K562 (cell line): ENCODE measurements around the gene SYT10. TPM values are rescaled to one million over a fixed set of nuclear protein-coding genes. Genes with fewer than 3 reads are reported as not detected.
A peak's percentile ranks its signal among the peaks of the same experiment; 100 is the strongest.

Experiments
- ATAC-seq: fragments of 200-7000 bp; cut with Tn5 transposase; 3 replicates; pipeline ENCODE4 v1.9.1; 2020; ENCODE audit warnings: moderate library complexity
- BruUV-seq: library from RNA; stranded (reverse); fragments of 400-500 nt; replicated peaks from 2 replicates; lab custom pipeline; 2021; lab: Mats Ljungman, UMichigan
- CTCF ChIA-PET: fragments of 300-600 bp; formaldehyde crosslinking; extraction: SDS; loops from one replicate; lab custom pipeline; 2021; ENCODE audit warnings: low intra/inter-chr PET ratio; lab: Yijun Ruan, JAX
- POLR2A ChIA-PET: fragments of 300-600, 350-650 bp; sonication (Branson Sonifier 250); formaldehyde crosslinking; extraction: SDS; loops from one replicate; lab custom pipeline; 2021; ENCODE audit warnings: antibody characterized with exemption, inconsistent platforms; lab: Yijun Ruan, JAX
- DNase-seq, 4 experiments: peaks; one replicate each; pipeline versions ENCODE4 v3.0.0 to v3.0.0-alpha.2; 2011 to 2018; ENCODE audit warnings: low spot score in 3 of 4, mixed read lengths in 3 of 4; ENCODE audit errors: extremely low read depth in 1 of 4
- FAIRE-seq: peaks from 2 replicates; lab custom pipeline; 2011; peaks lifted over from hg19 to GRCh38; lab: Jason Lieb, UNC
- H2AFZ ChIP-seq: 2 replicates; pipeline ENCODE4 v1.6.0; 2011; ENCODE audit warnings: low read depth, low read length, control low read depth, inconsistent platforms
- H3K27ac ChIP-seq: fragments of 200-600 bp; 3 replicates; pipeline ENCODE4 v1.8.0; 2011; ENCODE audit warnings: low read depth, mild to moderate bottlenecking, control low read depth, inconsistent platforms, low read length, moderate library complexity, mixed read lengths; ENCODE audit errors: extremely low read depth
- H3K27me3 ChIP-seq, 2 experiments: fragments of 300-600 bp in 1 of 2; 2 replicates in 1 of 2; 3 replicates in 1 of 2; pipeline versions ENCODE4 v1.6.0 to v1.8.0; 2011; ENCODE audit warnings: inconsistent platforms in 2 of 2, low read length in 2 of 2, mild to moderate bottlenecking in 1 of 2, mixed read lengths in 1 of 2, moderate library complexity in 1 of 2; ENCODE audit not compliant: control insufficient read depth in 2 of 2, insufficient read depth in 2 of 2
- H3K36me3 ChIP-seq: fragments of 300-600 bp; 3 replicates; pipeline ENCODE4 v1.8.0; 2011; ENCODE audit warnings: mild to moderate bottlenecking, low read length, inconsistent platforms; ENCODE audit not compliant: control insufficient read depth, insufficient read depth
- H3K4me1 ChIP-seq, 2 experiments: fragments of 200-600 bp in 1 of 2; replicated peaks in 1 of 2; 2 replicates in 1 of 2; 3 replicates in 1 of 2; pipeline versions ENCODE4 v1.5.1 to v1.8.0; 2011; ENCODE audit warnings: inconsistent platforms in 2 of 2, low read length in 2 of 2, mild to moderate bottlenecking in 1 of 2, mixed read lengths in 1 of 2, moderate library complexity in 1 of 2; ENCODE audit not compliant: control insufficient read depth in 2 of 2, insufficient read depth in 2 of 2
- H3K4me2 ChIP-seq: 2 replicates; pipeline ENCODE4 v1.6.1; 2011; ENCODE audit warnings: low read length, control low read depth, inconsistent platforms, mixed read lengths; ENCODE audit not compliant: insufficient read depth
- H3K4me3 ChIP-seq: fragments of 200-600 bp; sonication (generic), shearing (Covaris generic); 2 replicates; pipeline ENCODE4 v1.5.1; 2016; ENCODE audit warnings: control low read depth, inconsistent platforms
- H3K79me2 ChIP-seq: fragments of 200-600 bp; 3 replicates; pipeline ENCODE4 v1.8.0; 2011; ENCODE audit warnings: low read length, inconsistent platforms; ENCODE audit not compliant: control insufficient read depth, insufficient read depth
- H3K9ac ChIP-seq, 2 experiments: 2 replicates each; pipeline versions ENCODE4 v1.6.0 to v1.6.1; 2011; ENCODE audit warnings: low read depth in 2 of 2, low read length in 2 of 2, control low read depth in 1 of 2, inconsistent platforms in 1 of 2, mild to moderate bottlenecking in 1 of 2, mixed read lengths in 1 of 2; ENCODE audit not compliant: insufficient read depth in 1 of 2
- H3K9me1 ChIP-seq: one replicate; pipeline ENCODE4 v1.6.0; 2011; ENCODE audit warnings: inconsistent platforms, mild to moderate bottlenecking, low read length, moderate library complexity; ENCODE audit not compliant: control insufficient read depth, insufficient read depth
- H3K9me3 ChIP-seq: replicated peaks from 2 replicates; pipeline ENCODE4 v1.5.1; 2011; ENCODE audit warnings: low read depth, low read length, inconsistent platforms; ENCODE audit not compliant: control insufficient read depth, insufficient read depth
- H4K20me1 ChIP-seq: replicated peaks from 2 replicates; pipeline ENCODE4 v1.6.1; 2011; ENCODE audit warnings: low read length, inconsistent platforms, mixed read lengths; ENCODE audit not compliant: control insufficient read depth, insufficient read depth
- BRD4 ChIP-seq: fragments of 200-600 bp; sonication (generic); IDR thresholded peaks from 2 replicates; pipeline ENCODE4 v1.6.1; 2017; ENCODE audit warnings: inconsistent platforms
- FOXK1 ChIP-seq: sonication (generic); formaldehyde crosslinking; IDR thresholded peaks from 2 replicates; pipeline ENCODE4 v1.8.0; 2022; ENCODE audit warnings: missing genetic modification reagents, mild to moderate bottlenecking, borderline replicate concordance
- PHF20 ChIP-seq: fragments of 450-650 bp; IDR thresholded peaks from 2 replicates; pipeline ENCODE4 v1.6.1; 2018; ENCODE audit not compliant: partially characterized antibody
- PURB ChIP-seq: sonication (generic); formaldehyde crosslinking; IDR thresholded peaks from 2 replicates; pipeline ENCODE4 v1.9.0; 2021; ENCODE audit warnings: low read depth, mild to moderate bottlenecking, missing genetic modification reagents
- YBX1 ChIP-seq: fragments of 450-650 bp; IDR thresholded peaks from 2 replicates; pipeline ENCODE4 v1.7.1; 2016; ENCODE audit warnings: mild to moderate bottlenecking
- ZNF263 ChIP-seq: sonication (generic); formaldehyde crosslinking; IDR thresholded peaks from 2 replicates; pipeline ENCODE4 v1.8.0; 2022; ENCODE audit warnings: mild to moderate bottlenecking, missing genetic modification reagents, borderline replicate concordance
- ZNF324 ChIP-seq: fragments of 250-450 bp; sonication (Bioruptor Pico); IDR thresholded peaks from 2 replicates; pipeline ENCODE4 v1.4.0; 2020; ENCODE audit warnings: mild to moderate bottlenecking
- ZNF77 ChIP-seq: fragments of 250-450 bp; sonication (Bioruptor Pico); IDR thresholded peaks from 2 replicates; pipeline ENCODE4 v1.5.0; 2020
- WGBS: fragments of 100-300 bp; shearing (Covaris generic); methylation state at CpG from one replicate; pipeline ENCODE4 v1.1.6; 2016; ENCODE audit warnings: low coverage, mixed read lengths; ENCODE audit not compliant: insufficient coverage; ENCODE audit errors: missing lambda C conversion rate; 5-methylcytosine and 5-hydroxymethylcytosine counted together
- in situ Hi-C: fragments of 300-500 bp; cut with MboI; formaldehyde crosslinking; loops from 4 replicates; pipeline ENCODE4 v1.15.0; 2018; ENCODE audit warnings: inconsistent platforms, mixed read lengths
- intact Hi-C: fragments of 100-400 bp; cut with micrococcal nuclease; formaldehyde crosslinking; loops from 2 replicates; pipeline ENCODE4 v1.14.2; 2022
- polyA plus RNA-seq, 8 experiments: library from polyadenylated mRNA; depleted of rRNA in 4 of 8; stranded (reverse) in 5 of 8; unstranded in 3 of 8; fragments of >200 nt; fragmentation: Nextera tagmentation in 2 of 8; fragmentation: Illumina TruSeq in 1 of 8; extraction: Ambion mirVana in 2 of 8; extraction: Trizol in 1 of 8; gene quantifications; 2 replicates each; pipeline versions ENCODE4 v1.2.1 to v1.2.3, GENCODE V29; 2011 to 2014; ENCODE audit warnings: inconsistent platforms in 1 of 8, missing spikeins in 1 of 8
- total RNA-seq, 7 experiments: library from RNA; depleted of rRNA in 6 of 7; stranded (reverse); fragments of >200 nt in 6 of 7; fragmentation: Illumina TruSeq in 2 of 7; extraction: Trizol in 2 of 7; gene quantifications; 2 replicates each; pipeline versions ENCODE4 v1.2.1 to v1.2.3, GENCODE V29; 2011 to 2021; ENCODE audit warnings: low replicate concordance in 1 of 7
- TF ChIP-seq, protein P1 (sequence below): sonication (generic); formaldehyde crosslinking; IDR thresholded peaks from 2 replicates; pipeline ENCODE4 v1.4.0; 2020; ENCODE audit warnings: mild to moderate bottlenecking, missing genetic modification reagents
- TF ChIP-seq, protein P2 (sequence below): fragments of 250-450 bp; sonication (Bioruptor Pico); IDR thresholded peaks from 2 replicates; pipeline ENCODE4 v1.5.1; 2021; ENCODE audit warnings: mild to moderate bottlenecking
- TF ChIP-seq, protein P3 (sequence below): sonication (generic); formaldehyde crosslinking; IDR thresholded peaks from 2 replicates; pipeline ENCODE4 v1.8.1; 2023; ENCODE audit warnings: mild to moderate bottlenecking, missing genetic modification reagents, moderate library complexity
- TF ChIP-seq, protein P4 (sequence below): fragments of 450-650 bp; formaldehyde crosslinking; IDR thresholded peaks from 2 replicates; pipeline ENCODE4 v1.4.0; 2020; ENCODE audit warnings: mild to moderate bottlenecking, moderate library complexity
- TF ChIP-seq, protein P5 (sequence below): fragments of 450-650 bp; IDR thresholded peaks from 2 replicates; pipeline ENCODE4 v1.7.0; 2016; ENCODE audit warnings: borderline replicate concordance

Gene SYT10
- total and polyA plus RNA-seq, 9 of the 15 experiments (the other 6 are each of a cell fraction or from before 2014, with no cell fraction given) = 0.27 to 6.2 (median 2.5) TPM

DNA sequence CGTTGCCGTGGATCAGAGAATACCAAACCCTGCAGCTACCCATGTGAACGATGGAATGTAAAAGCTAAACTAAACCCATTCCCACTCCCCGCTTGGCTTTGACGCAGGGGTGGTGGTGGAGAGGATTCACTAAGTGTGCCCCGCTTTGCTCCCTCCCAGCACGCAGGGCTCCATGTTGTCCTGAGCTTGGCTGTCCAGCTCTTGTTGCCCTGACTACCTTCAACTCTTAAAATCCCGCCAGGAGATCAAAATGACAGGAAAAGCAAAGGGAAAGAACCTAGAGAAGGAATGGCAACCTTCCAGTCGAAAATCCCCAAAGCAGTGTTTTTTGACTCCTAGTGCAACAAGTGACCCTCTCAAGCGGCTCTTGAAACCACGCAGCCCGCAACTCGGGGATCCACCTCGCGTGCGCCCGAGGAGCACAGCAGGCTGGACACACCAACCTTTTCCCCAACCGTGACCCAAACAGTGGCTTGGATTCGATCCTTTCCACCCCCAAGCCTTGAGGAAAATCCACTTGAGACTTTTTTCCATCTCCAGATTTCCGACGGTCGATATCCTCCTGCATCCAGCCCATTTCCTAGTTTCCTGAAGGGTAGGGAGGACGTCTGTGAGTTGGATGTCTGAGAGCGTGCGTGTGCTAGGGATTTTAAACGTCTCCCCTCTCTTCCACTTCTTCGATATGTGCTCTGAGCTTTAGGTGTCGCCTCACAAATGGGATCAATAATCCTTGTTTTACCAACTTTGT is 1.4 kb downstream of the SYT10 start:
- H3K4me2 ChIP-seq = peak overlapping the region; percentile 88
- peak; percentile 34 for ATAC-seq
- in situ Hi-C loops = no loop called here
- TF ChIP-seq, protein P1, sequence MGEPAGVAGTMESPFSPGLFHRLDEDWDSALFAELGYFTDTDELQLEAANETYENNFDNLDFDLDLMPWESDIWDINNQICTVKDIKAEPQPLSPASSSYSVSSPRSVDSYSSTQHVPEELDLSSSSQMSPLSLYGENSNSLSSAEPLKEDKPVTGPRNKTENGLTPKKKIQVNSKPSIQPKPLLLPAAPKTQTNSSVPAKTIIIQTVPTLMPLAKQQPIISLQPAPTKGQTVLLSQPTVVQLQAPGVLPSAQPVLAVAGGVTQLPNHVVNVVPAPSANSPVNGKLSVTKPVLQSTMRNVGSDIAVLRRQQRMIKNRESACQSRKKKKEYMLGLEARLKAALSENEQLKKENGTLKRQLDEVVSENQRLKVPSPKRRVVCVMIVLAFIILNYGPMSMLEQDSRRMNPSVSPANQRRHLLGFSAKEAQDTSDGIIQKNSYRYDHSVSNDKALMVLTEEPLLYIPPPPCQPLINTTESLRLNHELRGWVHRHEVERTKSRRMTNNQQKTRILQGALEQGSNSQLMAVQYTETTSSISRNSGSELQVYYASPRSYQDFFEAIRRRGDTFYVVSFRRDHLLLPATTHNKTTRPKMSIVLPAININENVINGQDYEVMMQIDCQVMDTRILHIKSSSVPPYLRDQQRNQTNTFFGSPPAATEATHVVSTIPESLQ (CRISPR knock-in tag) = no peak
- TF ChIP-seq FOXK1 (CRISPR knock-in tag) (no peak), ZNF324 (no peak), PHF20 (no peak), ZNF77 (no peak), YBX1 (no peak), ZNF263 (peak; percentile 94), PURB (CRISPR knock-in tag) (no peak), BRD4 (peak; percentile 45; the same call in 1 of the 2 replicates)
- TF ChIP-seq, protein P2, sequence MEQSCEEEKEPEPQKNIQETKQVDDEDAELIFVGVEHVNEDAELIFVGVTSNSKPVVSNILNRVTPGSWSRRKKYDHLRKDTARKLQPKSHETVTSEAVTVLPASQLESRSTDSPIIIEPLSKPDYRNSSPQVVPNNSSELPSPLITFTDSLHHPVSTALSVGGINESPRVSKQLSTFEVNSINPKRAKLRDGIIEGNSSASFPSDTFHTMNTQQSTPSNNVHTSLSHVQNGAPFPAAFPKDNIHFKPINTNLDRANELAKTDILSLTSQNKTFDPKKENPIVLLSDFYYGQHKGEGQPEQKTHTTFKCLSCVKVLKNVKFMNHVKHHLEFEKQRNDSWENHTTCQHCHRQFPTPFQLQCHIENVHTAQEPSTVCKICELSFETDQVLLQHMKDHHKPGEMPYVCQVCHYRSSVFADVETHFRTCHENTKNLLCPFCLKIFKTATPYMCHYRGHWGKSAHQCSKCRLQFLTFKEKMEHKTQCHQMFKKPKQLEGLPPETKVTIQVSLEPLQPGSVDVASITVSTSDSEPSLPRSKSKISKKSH = no peak
- TF ChIP-seq, protein P3, sequence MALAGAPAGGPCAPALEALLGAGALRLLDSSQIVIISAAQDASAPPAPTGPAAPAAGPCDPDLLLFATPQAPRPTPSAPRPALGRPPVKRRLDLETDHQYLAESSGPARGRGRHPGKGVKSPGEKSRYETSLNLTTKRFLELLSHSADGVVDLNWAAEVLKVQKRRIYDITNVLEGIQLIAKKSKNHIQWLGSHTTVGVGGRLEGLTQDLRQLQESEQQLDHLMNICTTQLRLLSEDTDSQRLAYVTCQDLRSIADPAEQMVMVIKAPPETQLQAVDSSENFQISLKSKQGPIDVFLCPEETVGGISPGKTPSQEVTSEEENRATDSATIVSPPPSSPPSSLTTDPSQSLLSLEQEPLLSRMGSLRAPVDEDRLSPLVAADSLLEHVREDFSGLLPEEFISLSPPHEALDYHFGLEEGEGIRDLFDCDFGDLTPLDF = no peak
- TF ChIP-seq, protein P4, sequence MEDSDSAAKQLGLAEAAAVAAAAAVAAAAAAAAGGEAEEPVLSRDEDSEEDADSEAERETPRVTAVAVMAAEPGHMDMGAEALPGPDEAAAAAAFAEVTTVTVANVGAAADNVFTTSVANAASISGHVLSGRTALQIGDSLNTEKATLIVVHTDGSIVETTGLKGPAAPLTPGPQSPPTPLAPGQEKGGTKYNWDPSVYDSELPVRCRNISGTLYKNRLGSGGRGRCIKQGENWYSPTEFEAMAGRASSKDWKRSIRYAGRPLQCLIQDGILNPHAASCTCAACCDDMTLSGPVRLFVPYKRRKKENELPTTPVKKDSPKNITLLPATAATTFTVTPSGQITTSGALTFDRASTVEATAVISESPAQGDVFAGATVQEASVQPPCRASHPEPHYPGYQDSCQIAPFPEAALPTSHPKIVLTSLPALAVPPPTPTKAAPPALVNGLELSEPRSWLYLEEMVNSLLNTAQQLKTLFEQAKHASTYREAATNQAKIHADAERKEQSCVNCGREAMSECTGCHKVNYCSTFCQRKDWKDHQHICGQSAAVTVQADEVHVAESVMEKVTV (CRISPR knock-in tag) = no peak
- TF ChIP-seq, protein P5, sequence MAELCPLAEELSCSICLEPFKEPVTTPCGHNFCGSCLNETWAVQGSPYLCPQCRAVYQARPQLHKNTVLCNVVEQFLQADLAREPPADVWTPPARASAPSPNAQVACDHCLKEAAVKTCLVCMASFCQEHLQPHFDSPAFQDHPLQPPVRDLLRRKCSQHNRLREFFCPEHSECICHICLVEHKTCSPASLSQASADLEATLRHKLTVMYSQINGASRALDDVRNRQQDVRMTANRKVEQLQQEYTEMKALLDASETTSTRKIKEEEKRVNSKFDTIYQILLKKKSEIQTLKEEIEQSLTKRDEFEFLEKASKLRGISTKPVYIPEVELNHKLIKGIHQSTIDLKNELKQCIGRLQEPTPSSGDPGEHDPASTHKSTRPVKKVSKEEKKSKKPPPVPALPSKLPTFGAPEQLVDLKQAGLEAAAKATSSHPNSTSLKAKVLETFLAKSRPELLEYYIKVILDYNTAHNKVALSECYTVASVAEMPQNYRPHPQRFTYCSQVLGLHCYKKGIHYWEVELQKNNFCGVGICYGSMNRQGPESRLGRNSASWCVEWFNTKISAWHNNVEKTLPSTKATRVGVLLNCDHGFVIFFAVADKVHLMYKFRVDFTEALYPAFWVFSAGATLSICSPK = no peak

More for the DNA sequence above, 1.4 kb downstream of the SYT10 start:
- peak overlapping the region; percentile 75 to 96 for H3K9ac ChIP-seq
- H3K9me1 ChIP-seq = no peaks in the 10 kb centered on the region
- no peak for FAIRE-seq
- DNase-seq = peak in 2 of 4 experiments; percentile 8 to 40
- H3K27ac ChIP-seq = peak overlapping the region; percentile 75
- H4K20me1 ChIP-seq = no peaks in the 10 kb centered on the region
- intact Hi-C loops = no loop called here
- H3K27me3 ChIP-seq = no peaks in the 10 kb centered on the region
- 20% methylated on average over 21 of the region's 28 CpGs for whole genome bisulfite sequencing
- H2AFZ ChIP-seq = peak overlapping the region; percentile 78
- peaks cover 37% of the 10 kb centered on the region for H3K79me2 ChIP-seq
- CTCF ChIA-PET = no interaction called here
- POLR2A ChIA-PET = interaction anchor here (0.7 to 1.9 kb wide), 3 partner anchors 11 to 429 kb away, joined by 3 to 7 read pairs (median 3); no protein-coding TSS in a partner anchor
- peaks cover 0 to 15% of the 10 kb centered on the region in 2 experiments; a peak in 3 of 5 replicates for H3K4me1 ChIP-seq
- no TSS peak for BruUV-seq
- peak overlapping the region; percentile 54 for H3K4me3 ChIP-seq
- H3K36me3 ChIP-seq = peaks cover 11% of the 10 kb centered on the region; the same call in 1 of the 3 replicates
- H3K9me3 ChIP-seq = no peaks in the 10 kb centered on the region
